Stimulated activated CD4-positive, alpha-beta T cell treated with anti-CD3 and anti-CD28 coated beads, TNF-alpha, amount 100 ng/mL, for 1 hour (primary cell): ENCODE data around the gene WNT10A.

Experiments
- DNase-seq, 3 donors: peaks; one replicate each; pipeline ENCODE4 v3.0.0-alpha.2; 2020; ENCODE audit warnings: low read depth in 3 of 3, low spot score in 1 of 3

Gene WNT10A

DNA sequence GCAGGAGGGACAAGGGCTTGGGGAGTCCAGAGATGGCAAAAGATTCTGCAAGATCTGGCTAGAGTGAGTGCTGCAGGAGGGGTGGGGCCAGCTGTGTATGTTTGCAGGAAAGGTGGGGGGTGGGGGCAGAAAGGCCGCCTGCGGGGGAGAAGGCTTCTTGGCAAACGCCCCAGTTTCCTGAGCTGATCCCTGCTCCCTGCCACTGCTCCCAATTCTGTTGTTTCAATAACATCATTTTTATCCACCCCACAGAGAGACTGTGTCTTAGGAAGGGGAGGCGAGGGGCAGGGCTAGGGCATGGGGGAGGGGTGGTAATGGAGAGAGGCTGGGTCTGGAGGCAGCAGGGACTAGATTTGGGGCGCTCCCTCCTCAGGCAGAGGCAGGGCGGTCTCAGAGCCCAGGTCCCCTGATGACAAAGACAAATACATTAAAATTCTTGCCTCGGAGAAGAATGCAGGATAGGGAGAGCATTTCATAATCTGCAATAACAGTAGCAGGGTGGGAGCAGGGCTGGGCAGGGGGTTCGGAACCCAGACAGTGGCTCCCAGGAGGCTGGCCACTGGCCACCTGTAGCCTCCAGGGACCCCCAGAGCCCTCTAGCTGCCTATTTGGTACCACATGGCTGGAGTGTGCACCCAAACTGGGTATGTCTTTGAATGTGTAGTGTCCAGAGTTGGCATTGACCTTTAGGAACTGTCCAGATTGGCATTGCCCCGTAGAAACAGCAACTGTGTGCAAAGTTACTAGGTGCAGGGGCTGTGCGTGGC is 23.1 kb upstream of the WNT10A start:
- DNase-seq: no peak

DNA sequence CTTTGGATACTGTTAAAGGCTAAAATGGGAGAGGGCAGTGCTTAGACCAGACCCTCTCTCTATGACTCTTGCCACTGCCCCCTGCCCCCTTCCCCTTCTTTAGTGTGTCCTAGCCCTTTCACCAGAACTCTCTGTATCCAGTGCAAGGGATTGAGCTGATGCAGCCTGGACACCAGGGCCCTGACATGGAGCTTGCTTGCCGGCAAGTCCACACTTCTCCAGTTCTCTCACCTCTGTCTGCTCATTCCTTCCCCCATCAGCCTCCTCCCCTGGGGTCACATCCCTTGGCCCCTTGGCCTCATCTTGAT is 22.6 kb upstream of the WNT10A start:
- no peak for DNase-seq

DNA sequence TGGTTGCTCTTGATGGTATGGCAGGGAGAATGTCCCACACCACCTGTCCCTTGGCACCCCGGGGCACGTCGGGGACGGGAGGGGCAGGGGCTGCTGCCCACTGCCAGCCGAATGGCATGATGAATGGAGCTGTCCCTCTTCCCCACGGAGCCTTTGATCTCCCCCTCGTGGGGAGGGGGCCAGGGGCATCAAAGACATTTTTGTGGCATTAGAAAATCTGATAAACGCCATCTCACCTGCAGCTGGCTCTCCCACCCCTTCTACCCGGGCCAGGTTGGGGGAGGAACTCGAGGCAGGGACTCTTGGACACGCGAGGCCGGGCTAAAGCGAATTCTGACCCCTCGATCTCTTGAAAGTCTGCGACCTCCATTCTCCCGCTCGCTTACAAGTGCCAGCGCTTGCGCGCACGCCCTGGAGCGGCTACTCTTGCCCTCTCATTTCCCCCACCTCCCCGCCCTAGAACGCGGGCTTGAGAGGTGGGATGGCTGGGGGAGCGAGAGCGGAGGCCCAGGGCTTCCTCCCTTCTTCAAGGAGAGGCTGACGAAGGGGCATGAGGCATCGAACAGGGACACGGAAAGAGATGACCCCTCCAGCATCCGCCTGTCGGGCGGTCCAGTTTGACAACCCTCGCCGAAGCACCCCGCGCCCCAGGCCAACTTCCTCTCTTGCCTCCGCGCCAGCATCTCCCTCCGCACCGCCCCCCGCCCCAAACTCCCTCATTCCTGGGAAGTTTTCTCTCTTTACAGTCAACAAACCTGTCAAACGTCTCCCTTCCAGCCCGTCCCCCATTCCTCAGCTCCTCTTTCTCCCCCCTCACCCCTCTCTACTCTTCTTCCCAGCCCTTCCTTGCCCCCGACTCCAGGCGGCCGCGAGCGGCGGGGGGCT is 21.7 kb upstream of the WNT10A start:
- DNase-seq: no peak

DNA sequence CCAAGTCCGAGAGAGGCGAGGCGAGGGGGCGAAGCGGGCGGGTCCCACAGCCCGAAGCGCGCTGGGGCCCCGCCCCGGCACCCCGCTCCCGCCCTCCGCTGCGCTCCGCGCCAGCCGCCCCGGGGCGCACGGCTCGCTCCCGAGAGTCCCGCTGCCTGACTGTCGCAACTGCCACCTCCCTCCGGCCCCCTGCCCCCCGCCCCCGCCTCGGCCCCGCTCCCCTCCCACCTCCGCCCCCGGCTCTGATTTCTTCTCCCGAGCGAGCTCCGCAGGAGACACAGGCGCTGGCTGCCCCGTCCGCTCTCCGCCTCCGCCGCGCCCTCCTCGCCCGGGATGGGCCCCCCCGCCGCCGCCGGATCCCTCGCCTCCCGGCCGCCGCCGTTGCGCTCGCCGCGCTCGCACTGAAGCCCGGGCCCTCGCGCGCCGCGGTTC is 21.1 kb upstream of the WNT10A start, which contains the start of gene WNT6:
Gene WNT6, plus strand, starts transcription at position 250 of the 432 bp plus-strand sequence. CDS start 233 bp downstream, outside the sequence.
- no peak for DNase-seq

DNA sequence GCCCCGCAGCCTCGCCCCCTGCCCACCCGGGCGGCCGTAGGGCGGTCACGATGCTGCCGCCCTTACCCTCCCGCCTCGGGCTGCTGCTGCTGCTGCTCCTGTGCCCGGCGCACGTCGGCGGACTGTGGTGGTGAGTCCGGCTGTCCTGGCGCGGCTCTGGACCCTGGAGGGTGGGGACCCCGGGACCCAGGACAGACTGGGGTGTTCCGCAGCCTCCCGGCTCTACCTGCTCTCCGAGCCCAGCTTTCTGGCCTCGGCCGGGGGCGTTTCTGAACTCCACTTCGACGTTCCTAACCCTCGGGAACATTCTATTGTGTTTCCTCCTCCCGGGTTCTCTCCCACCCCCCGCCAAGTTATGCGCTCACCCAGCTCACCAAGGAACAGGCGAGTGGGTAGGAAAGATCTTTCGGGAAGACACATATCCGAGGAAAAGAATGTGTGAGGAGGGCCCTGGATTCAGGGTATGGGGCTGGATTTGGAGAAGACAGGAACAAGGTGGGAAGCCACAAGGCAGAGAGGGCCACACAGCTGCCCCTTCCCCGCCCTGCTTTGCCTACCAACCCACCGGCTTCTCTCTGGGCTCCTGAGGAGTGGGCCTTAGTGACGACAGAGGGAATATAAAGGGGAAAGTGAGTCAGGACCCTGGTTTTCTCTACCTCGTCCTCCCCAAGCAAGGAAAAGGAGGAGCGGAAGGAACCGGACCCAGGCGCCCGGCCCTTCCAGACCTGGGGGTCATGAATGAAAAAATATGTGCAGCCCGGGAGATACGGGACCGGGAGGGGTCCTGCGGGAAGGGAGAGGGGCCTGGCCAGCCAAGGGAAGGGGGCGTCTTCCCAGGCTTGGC is 20.4 kb upstream of the WNT10A start:
- DNase-seq: no peak

DNA sequence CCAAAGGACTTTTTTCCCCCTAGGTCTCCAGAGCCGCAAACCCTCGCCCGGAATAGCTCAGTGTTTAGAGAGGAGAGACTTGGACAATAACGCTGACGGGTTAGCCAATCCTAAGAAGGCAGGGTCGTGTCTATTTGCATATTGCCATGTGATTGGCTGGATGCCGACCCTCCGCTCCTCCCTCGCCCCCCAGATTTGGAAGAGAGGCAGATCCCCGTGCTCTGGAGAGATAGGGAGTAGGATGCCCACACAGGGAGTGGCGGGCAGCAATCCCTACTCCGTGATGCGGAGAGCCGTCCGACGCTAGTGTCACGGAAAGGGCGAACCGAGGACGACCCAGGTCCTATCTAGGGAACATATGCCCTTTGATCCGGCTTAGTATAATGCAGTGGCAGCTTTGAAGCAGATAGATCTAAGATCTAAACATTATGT is 19.7 kb upstream of the WNT10A start:
- DNase-seq: no peak

DNA sequence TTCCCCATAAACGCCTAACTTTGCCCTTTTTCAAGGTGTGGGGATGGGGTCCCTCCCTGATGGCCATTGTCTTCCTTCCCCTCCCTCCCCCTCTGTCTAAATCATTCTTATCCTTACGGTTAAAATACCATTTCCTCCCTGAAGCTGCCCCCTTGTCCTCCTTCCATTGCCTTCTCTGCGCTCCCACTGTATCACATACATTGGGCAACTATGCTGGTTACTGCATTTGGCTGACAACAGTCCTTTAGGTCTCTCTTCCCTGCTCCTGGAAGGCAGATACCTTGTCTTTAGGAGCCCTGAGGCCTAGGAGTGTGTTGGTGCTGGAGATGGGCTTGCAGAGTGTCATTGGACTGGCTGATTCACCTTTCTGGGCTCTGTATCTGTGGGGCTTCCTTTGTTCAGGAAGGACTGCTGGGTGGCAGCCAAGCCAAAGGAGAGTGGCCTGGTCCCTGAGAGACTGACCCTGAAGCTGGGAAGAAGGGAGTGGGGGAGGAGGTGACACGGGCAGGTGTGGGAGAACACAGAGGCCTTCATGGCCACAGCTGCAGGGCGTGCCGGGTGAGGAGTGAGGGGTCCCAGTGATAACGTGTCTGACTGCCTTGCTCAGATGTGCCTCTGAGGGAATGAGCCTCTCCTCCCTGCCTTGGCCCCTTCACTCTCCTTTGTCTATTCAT is 18.9 kb upstream of the WNT10A start:
- DNase-seq: no peak

DNA sequence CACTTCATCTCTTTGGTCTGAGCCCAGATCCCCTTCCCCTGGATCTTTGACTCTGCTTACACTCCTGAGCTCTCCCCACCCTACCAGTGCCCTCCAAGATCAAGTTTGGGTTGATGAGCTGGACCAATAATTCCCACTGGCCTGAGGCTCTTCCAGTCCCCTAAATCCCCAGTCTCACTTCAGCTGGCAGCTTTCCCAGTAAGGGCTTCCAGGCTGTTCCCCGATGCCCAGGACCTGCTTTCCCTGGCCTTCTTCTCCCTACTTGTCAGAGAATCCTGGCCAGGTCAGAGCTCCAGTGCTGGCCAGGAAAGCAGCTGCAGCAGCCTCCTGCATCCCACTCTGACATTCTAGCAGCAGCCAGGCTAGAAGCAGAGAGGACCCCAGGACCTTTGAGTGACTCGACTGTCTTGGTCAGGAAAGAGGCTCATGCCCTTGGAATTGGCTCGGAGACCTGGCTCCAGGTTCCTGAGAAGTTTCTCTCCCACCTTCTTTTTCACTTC is 17.6 kb upstream of the WNT10A start:
- DNase-seq: no peak

DNA sequence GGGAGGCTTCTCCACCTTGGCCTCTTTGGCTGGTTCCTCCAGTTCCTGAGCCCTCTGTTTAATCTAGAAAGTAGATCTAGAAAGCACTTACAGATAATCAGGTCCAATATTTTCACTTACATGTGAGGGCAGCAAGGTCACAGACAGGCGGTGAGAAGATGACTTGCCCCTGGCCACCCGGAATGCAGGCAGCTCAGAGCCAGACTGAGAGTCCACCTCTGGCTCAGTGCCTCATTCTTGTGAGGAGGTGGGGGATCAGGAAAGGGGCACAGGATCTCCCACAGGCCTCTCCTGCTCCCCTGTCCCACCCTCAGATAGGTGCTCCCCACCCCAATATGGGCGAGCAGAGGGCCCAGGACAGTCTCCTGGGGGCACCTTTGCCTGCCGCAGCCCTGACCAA is 15.3 kb upstream of the WNT10A start:
- DNase-seq: no peak

DNA sequence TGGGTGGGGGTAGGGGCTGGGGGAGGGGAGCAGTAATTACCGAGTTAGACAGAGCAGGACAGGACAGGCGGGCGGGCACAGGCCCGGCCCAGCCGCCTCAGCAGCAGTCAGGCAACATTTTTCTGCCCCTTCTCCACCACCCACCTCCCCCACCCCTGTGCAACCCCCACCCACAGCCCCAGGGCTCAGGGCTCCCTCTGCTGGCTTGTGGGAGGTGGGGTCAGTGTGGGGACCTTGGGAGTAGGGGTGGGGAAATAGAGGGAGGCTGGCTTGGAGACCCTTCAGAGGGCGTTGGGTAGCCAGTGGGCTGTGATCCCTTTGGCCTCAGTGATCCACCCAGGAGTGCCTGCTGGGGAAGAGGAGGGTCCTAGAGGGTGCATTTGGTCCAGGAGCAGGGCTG is 14.7 kb upstream of the WNT10A start:
- no peak for DNase-seq

DNA sequence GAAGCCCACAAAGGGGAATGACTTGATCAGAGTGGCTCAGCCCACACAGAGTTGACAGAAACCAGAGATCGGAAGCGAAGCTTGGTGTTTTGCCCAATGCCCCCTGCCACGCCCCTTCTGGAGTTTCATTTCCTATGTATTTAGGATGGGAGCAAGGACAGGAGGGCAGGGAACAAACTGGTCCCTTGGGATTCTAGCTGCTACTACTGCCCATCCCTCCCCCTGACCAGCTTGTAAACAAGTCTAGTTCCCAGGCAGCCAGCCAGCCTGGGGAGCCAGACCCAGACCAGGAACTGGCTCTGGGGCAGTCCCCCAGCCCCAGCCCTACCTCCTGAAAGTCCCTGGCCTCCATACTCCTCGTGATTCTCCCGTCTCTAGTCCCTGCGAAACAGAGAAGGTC is 12.8 kb upstream of the WNT10A start:
- DNase-seq: no peak

DNA sequence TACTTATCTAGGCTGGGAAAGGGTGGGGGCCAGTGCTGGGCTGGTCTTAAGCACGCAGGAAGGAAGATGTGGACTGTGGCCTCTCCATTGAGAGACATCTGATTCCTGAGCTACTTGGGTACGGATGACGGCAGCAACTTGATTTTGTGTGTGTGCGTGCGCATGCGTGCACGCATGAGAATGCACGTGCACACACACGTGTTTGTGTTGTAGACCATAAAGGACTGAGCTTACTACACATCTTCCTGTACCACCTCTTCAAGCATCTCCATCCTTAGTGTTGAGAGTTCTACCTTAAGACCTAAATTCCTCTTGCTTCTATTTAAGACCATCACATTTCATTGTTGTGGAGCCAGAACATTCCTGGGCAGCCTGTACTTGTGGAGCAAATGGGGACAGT is 11.6 kb upstream of the WNT10A start:
- DNase-seq: no peak

DNA sequence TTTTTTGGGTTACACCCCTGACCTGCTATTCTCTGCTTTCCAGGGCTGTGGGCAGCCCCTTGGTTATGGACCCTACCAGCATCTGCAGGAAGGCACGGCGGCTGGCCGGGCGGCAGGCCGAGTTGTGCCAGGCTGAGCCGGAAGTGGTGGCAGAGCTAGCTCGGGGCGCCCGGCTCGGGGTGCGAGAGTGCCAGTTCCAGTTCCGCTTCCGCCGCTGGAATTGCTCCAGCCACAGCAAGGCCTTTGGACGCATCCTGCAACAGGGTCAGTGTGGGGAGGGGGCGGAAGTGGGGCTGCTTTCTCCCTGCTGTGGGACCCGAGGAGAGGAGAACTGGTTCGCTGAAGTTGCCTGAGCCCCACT is 9.7 kb upstream of the WNT10A start:
- no peak for DNase-seq

DNA sequence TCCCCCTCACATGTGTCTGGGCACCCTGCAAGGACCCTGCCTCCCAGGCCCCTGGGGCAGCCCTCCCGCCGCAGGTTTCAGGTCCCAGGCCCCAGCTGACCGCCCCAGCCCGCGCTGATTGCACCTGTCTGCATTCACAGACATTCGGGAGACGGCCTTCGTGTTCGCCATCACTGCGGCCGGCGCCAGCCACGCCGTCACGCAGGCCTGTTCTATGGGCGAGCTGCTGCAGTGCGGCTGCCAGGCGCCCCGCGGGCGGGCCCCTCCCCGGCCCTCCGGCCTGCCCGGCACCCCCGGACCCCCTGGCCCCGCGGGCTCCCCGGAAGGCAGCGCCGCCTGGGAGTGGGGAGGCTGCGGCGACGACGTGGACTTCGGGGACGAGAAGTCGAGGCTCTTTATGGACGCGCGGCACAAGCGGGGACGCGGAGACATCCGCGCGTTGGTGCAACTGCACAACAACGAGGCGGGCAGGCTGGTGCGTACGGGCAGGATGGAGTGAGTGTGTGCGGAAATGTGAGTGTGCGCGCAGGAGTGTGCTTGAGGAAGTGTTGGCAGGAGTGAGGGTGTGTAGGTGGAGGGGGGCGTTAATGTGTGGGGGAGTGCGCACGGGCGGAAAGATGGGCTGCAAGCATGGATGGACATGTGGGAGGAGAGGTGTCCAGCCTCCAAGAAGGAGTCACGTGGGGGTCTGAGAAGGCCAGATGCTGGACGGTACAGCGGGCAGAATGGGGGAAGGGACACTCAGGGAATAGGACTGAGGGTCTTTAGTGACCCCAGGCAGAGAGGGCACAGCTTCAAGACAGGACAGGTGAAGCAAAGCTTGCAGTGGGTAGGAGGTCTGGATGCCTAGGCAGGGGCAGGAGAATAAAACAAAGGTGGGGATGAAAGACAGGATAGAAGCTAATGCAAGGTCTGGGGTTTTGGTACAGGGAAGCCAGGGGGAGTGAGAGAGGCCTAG is 9.0 kb upstream of the WNT10A start:
- no peak for DNase-seq

DNA sequence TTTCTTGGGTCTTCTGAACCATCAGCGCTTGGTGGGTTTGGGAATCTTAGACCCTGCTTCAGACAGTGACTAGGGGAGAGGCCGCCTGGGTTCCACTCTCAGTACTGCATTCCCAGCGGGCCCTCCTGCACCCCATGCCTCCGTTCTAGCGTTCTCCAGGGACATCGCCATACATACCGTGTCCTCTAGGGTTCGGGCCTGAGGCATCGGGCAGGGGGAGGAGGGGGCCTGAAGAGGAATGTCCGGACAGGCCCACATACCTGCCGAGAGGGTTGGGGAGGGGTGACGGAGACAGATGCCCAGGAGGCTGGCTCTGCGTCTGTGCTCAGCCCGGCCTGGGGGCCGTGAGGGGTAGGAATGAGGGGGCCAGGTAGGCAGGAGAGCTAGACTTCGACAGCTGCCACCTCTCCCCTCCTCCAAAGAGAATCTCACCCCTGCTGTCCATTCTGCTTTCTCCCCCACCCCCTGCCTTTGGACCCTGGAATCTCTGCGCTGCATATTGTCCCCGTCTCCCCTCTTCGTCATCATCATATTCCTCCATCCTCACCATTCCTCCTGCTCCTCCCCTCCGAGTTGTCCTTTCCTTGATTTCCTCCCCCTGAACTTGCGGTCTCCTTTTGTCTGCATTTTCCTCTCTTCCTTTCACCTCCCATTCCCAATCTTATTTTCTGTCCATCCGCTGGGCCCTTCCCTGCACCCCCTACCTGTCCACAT is 7.8 kb upstream of the WNT10A start:
- no peak for DNase-seq

DNA sequence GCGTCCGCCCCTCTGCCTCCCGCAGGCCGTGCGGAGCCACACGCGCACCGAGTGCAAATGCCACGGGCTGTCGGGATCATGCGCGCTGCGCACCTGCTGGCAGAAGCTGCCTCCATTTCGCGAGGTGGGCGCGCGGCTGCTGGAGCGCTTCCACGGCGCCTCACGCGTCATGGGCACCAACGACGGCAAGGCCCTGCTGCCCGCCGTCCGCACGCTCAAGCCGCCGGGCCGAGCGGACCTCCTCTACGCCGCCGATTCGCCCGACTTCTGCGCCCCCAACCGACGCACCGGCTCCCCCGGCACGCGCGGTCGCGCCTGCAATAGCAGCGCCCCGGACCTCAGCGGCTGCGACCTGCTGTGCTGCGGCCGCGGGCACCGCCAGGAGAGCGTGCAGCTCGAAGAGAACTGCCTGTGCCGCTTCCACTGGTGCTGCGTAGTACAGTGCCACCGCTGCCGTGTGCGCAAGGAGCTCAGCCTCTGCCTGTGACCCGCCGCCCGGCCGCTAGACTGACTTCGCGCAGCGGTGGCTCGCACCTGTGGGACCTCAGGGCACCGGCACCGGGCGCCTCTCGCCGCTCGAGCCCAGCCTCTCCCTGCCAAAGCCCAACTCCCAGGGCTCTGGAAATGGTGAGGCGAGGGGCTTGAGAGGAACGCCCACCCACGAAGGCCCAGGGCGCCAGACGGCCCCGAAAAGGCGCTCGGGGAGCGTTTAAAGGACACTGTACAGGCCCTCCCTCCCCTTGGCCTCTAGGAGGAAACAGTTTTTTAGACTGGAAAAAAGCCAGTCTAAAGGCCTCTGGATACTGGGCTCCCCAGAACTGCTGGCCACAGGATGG is 7.1 kb upstream of the WNT10A start:
- no peak for DNase-seq

DNA sequence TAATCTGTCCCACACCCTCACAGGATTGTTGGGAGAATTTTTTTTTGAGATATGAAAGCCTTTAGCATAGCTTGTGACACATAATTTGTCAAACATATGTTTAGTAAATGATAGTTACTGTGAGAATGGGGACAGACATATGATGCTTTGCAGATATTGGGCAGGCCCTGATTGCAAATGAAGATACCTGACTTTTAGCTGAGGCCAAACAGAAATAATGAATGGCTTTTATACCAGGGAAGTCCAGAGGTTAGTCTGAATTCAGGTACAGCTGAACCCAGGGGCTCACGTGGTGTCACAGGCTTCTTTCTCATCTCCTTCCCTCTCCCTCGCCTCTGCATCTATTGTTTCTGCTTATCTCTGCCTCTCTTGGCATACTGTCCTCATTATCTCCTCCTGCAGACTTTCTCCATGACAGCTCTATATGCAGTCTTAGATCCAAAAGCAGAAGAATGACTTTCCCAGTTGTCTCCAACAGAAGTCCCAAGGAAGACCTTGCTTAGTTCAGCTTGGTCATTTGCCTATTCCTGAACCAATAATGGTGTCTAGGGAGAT is 4.9 kb upstream of the WNT10A start:
- DNase-seq: no peak
